Smooth muscle cell (in vitro differentiated cells): ENCODE results near the gene SLC47A1. TPM values are rescaled to one million over a fixed set of nuclear protein-coding genes. Genes with fewer than 3 reads are reported as not detected.

Experiments used
- DNase-seq: peaks from one replicate; lab custom pipeline; 2025; ENCODE audit not compliant: unreplicated experiment; lab: John Stamatoyannopoulos, UW
- H2AFZ ChIP-seq: fragments of 200-600 bp; sonication (generic); 2 replicates; pipeline ENCODE4 v1.6.0; 2016; ENCODE audit warnings: antibody characterized with exemption, low read depth, mild to moderate bottlenecking
- H3F3A ChIP-seq: fragments of 200-600 bp; sonication (generic); 2 replicates; pipeline ENCODE4 v1.6.0; 2017; ENCODE audit warnings: antibody characterized with exemption, low read depth
- H3K27ac ChIP-seq: fragments of 200-600 bp; sonication (generic); 2 replicates; pipeline ENCODE4 v1.5.1; 2016; ENCODE audit warnings: low read depth, mild to moderate bottlenecking
- H3K27me3 ChIP-seq: fragments of 200-600 bp; sonication (generic); 2 replicates; pipeline ENCODE4 v1.6.1; 2016; ENCODE audit warnings: low read depth, mild to moderate bottlenecking
- H3K36me3 ChIP-seq: fragments of 200-600 bp; sonication (generic); 2 replicates; pipeline ENCODE4 v1.5.1; 2016; ENCODE audit warnings: low read depth
- H3K4me1 ChIP-seq: fragments of 200-600 bp; sonication (generic); 2 replicates; pipeline ENCODE4 v1.5.1; 2016; ENCODE audit warnings: low read depth
- H3K4me2 ChIP-seq: fragments of 200-600 bp; sonication (generic); 2 replicates; pipeline ENCODE4 v1.6.0; 2016; ENCODE audit warnings: mild to moderate bottlenecking
- H3K4me3 ChIP-seq: fragments of 200-600 bp; sonication (generic); 2 replicates; pipeline ENCODE4 v1.5.1; 2016; ENCODE audit warnings: mild to moderate bottlenecking
- H3K79me2 ChIP-seq: fragments of 200-600 bp; sonication (generic); 2 replicates; pipeline ENCODE4 v1.6.0; 2016; ENCODE audit warnings: low read depth, mild to moderate bottlenecking
- H3K9ac ChIP-seq: fragments of 200-600 bp; sonication (generic); 2 replicates; pipeline ENCODE4 v1.6.0; 2016; ENCODE audit warnings: low read depth
- H3K9me3 ChIP-seq: fragments of 200-600 bp; sonication (generic); replicated peaks from 2 replicates; pipeline ENCODE4 v1.5.1; 2016; ENCODE audit warnings: low read depth
- H4K20me1 ChIP-seq: fragments of 200-600 bp; sonication (generic); 2 replicates; pipeline ENCODE4 v1.6.0; 2016; ENCODE audit warnings: low read depth
- WGBS: methylation state at CpG from one replicate; pipeline ENCODE4 v1.1.7; 2016; ENCODE audit warnings: low lambda C conversion rate; 5-methylcytosine and 5-hydroxymethylcytosine counted together
- polyA plus RNA-seq: library from polyadenylated mRNA; unstranded; fragments of >200 nt; fragmentation: Nextera tagmentation; extraction: Ambion mirVana; gene quantifications from 2 replicates; pipeline ENCODE4 v1.2.1, GENCODE V29; 2016
- total RNA-seq: library from RNA; depleted of rRNA; stranded (reverse); fragments of >200 nt; gene quantifications from 2 replicates; pipeline ENCODE4 v1.2.3, GENCODE V29; 2014
- TF ChIP-seq, protein P1 (sequence below): fragments of 200-600 bp; sonication (generic); IDR thresholded peaks from 2 replicates; pipeline ENCODE4 v1.5.1; 2017; ENCODE audit warnings: borderline replicate concordance, mild to moderate bottlenecking, antibody characterized with exemption; ENCODE audit not compliant: insufficient read depth, poor library complexity, severe bottlenecking

SLC47A1 gene
- total and polyA plus RNA-seq, 2 experiments from 2014 or later = 2.5 TPM; not detected in 1

DNA sequence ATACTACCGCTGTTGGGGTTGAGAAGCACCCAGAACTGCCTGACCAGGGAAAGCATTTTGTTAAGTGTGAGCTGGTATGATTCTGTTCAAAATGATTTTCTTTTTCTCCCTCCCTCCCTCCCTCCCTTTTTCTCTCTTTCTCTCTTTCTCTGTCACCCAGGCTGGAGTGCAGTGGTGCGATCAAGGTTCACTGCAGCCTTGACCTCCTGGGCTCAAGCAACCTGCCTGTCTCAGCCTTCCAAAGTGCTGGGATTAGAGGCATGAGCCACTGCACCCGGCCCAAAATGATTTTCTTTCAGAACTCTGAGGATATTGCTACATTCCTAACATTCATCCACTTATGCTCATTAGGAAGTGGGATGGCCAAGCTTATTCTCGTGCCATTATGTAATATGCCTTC, 41.3 kb downstream of the SLC47A1 start:
- no peaks in the 10 kb centered on the region for H3K4me1 ChIP-seq
- no peaks in the 10 kb centered on the region for H3K27me3 ChIP-seq
- H4K20me1 ChIP-seq = no peaks in the 10 kb centered on the region
- H3K4me3 ChIP-seq = no peak overlapping the region
- H3K9ac ChIP-seq = no peak overlapping the region
- H3K27ac ChIP-seq = no peak overlapping the region
- no peaks in the 10 kb centered on the region for H3K36me3 ChIP-seq
- WGBS = 70% methylated on average over 4 of the region's 4 CpGs
- no peak overlapping the region for H2AFZ ChIP-seq
- no peak overlapping the region for H3K4me2 ChIP-seq
- no peak for DNase-seq
- TF ChIP-seq, protein P1, sequence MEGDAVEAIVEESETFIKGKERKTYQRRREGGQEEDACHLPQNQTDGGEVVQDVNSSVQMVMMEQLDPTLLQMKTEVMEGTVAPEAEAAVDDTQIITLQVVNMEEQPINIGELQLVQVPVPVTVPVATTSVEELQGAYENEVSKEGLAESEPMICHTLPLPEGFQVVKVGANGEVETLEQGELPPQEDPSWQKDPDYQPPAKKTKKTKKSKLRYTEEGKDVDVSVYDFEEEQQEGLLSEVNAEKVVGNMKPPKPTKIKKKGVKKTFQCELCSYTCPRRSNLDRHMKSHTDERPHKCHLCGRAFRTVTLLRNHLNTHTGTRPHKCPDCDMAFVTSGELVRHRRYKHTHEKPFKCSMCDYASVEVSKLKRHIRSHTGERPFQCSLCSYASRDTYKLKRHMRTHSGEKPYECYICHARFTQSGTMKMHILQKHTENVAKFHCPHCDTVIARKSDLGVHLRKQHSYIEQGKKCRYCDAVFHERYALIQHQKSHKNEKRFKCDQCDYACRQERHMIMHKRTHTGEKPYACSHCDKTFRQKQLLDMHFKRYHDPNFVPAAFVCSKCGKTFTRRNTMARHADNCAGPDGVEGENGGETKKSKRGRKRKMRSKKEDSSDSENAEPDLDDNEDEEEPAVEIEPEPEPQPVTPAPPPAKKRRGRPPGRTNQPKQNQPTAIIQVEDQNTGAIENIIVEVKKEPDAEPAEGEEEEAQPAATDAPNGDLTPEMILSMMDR = no peak
- H3F3A ChIP-seq = peaks cover 5% of the 10 kb centered on the region
- H3K79me2 ChIP-seq = no peaks in the 10 kb centered on the region
- no peaks in the 10 kb centered on the region for H3K9me3 ChIP-seq

DNA sequence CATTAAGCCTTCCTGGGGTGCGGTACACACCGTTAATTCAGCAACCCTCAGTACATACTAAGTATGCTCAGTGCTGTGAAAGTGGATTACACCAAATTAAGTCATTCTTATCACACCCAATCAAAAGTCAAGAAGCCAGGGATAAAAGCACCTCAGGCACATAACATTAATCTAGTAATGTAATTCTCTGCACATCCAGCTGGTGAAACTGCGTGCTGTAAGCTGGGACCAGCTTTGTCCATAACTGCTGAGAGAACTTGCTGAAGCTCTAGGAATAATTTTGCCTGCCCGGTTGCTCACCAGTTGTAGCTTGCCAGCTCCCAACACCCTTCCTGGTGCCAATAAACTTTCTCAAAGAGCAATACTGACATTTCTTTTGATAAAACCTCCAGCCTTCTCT, 44.9 kb downstream of the SLC47A1 start:
- no peak overlapping the region for H3K4me2 ChIP-seq
- no peak overlapping the region for H2AFZ ChIP-seq
- H3K9ac ChIP-seq = no peak overlapping the region
- H3K79me2 ChIP-seq = no peaks in the 10 kb centered on the region
- WGBS = 87% methylated on average over 4 of the region's 4 CpGs
- no peak for DNase-seq
- no peaks in the 10 kb centered on the region for H3K9me3 ChIP-seq
- no peak overlapping the region for H3K27ac ChIP-seq
- no peak overlapping the region for H3K4me3 ChIP-seq
- no peaks in the 10 kb centered on the region for H3K27me3 ChIP-seq
- no peaks in the 10 kb centered on the region for H3K4me1 ChIP-seq
- no peaks in the 10 kb centered on the region for H4K20me1 ChIP-seq
- TF ChIP-seq, protein P1 = no peak
- no peaks in the 10 kb centered on the region for H3F3A ChIP-seq
- no peaks in the 10 kb centered on the region for H3K36me3 ChIP-seq

DNA sequence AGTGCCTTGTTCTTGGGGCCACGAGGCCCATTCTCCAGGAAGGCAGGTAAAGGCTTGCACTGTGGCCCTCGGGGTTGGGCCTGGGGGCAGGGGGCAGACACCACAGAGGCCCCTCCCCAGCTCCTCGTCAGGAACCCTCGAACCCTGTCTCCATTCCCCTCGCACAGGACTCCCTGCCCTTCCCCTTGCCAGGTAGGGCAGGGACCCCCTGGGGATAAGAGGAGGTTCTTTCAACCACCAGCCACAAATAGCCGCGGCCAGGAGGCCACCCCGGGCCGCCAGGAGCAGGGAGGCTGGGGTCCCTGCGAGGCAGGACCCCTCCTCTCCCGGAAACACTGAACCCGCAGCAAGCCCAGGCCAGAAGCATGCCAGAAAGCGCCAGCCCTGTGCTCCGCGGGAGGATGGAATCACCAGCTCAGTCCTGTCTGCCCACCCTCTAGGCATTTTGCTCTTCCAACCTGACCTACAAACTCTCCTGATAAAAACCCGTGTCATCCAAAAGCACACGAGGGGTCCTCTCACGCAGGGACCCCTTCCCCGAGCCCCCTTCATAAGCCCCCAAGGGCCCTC, 45.6 kb downstream of the SLC47A1 start:
- H3K4me2 ChIP-seq = peak overlapping the region; percentile 67
- WGBS = 79% methylated on average over 17 of the region's 19 CpGs
- H3K4me1 ChIP-seq = no peaks in the 10 kb centered on the region

More for the DNA sequence above, 45.6 kb downstream of the SLC47A1 start:
- Histone ChIP-seq H3F3A (no peaks in the 10 kb centered on the region), H3K9me3 (no peaks in the 10 kb centered on the region), H3K4me3 (peak overlapping the region; percentile 31), H2AFZ (no peak overlapping the region), H3K9ac (no peak overlapping the region), H4K20me1 (no peaks in the 10 kb centered on the region), H3K79me2 (no peaks in the 10 kb centered on the region), H3K27ac (no peak overlapping the region), H3K36me3 (no peaks in the 10 kb centered on the region), H3K27me3 (no peaks in the 10 kb centered on the region)
- TF ChIP-seq, protein P1 = no peak
- no peak for DNase-seq
